ENCODE measurements around the gene CAMKMT. TPM values are rescaled to one million over a fixed set of nuclear protein-coding genes. Genes with fewer than 3 reads are reported as not detected.
A peak's percentile ranks its signal among the peaks of the same experiment; 100 is the strongest.
"Not testable (repeated sequence)": the region's sequence is repeated elsewhere in the genome, so short reads cannot be mapped to it uniquely, and the experiment has no call there.

CAMKMT gene
- total and polyA plus RNA-seq, 8 donors = 1.4 to 27.4 (median 6.2) TPM

DNA sequence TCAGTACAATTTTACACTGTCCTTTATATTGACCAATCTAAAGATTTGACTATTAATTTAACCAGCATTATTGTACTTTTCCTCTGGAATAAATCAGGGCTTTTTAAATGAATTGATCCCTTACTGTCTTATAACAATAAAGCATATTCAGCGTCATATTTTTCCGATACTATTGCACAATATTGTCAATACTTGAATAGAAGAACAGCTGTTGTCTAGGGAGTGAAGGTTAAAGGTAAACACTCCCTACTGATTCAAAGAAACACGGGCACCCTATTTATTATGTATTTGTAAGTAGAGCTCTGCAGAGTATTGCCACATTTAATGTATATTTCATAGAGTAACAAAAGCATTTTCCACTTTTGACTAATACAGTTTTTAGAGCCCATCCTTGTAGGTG lies 134.4 kb downstream of the CAMKMT start:
- H3K4me1 ChIP-seq = no peaks in the 10 kb centered on the region
- no peak for DNase-seq
- no peaks in the 10 kb centered on the region for H3K9me3 ChIP-seq
- 83 to 94% (median 86%) methylated on average over 3 of the region's 3 CpGs for WGBS, 5 donors
- no peak overlapping the region for H3K4me3 ChIP-seq
- no peak overlapping the region for H3K27ac ChIP-seq
- H3K36me3 ChIP-seq = no peaks in the 10 kb centered on the region
- no peaks in the 10 kb centered on the region for H3K27me3 ChIP-seq
- intact Hi-C loops (cut with DNase I; ENCODE audit: low total_unique reads) = no loop called here
- no peak for TF ChIP-seq POLR2AphosphoS5 (IDR thresholded peaks at IDR 0.05)
- TF ChIP-seq, protein P1, sequence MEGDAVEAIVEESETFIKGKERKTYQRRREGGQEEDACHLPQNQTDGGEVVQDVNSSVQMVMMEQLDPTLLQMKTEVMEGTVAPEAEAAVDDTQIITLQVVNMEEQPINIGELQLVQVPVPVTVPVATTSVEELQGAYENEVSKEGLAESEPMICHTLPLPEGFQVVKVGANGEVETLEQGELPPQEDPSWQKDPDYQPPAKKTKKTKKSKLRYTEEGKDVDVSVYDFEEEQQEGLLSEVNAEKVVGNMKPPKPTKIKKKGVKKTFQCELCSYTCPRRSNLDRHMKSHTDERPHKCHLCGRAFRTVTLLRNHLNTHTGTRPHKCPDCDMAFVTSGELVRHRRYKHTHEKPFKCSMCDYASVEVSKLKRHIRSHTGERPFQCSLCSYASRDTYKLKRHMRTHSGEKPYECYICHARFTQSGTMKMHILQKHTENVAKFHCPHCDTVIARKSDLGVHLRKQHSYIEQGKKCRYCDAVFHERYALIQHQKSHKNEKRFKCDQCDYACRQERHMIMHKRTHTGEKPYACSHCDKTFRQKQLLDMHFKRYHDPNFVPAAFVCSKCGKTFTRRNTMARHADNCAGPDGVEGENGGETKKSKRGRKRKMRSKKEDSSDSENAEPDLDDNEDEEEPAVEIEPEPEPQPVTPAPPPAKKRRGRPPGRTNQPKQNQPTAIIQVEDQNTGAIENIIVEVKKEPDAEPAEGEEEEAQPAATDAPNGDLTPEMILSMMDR (IDR thresholded peaks at IDR 0.05) = no peak
- no peak for TF ChIP-seq EP300 (IDR thresholded peaks at IDR 0.05)
- TF ChIP-seq POLR2A (IDR thresholded peaks at IDR 0.05) = no peak

DNA sequence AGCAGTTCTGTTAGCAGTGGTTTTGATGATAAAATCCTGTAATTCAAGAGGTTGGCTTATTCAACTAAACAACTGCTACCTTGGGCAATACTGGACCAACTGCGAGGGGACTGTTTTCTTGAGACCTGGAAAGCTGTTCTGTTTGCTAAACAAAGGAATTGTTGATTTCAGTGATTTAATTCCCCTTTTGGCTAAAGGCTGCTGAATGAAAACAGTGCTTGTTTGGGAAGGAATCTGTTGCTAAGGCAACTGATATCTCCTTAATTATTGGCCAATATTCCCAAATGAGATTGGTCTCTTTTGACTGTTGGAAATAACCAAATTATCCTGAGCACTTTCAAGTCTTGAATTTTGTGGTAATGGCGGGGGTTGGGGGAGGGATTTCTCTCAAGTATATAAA lies 136.8 kb downstream of the CAMKMT start:
- Histone ChIP-seq H3K4me3 (no peak overlapping the region), H3K4me1 (no peaks in the 10 kb centered on the region), H3K27me3 (no peaks in the 10 kb centered on the region), H3K36me3 (no peaks in the 10 kb centered on the region), H3K27ac (no peak overlapping the region), H3K9me3 (no peaks in the 10 kb centered on the region)
- WGBS, 5 donors = 65 to 81% (median 69%) methylated on average over 2 of the region's 2 CpGs
- intact Hi-C loops (cut with DNase I; ENCODE audit: low total_unique reads) = no loop called here
- peak in 1 of 2 donors; percentile 17 for DNase-seq
- TF ChIP-seq POLR2AphosphoS5 (IDR thresholded peaks at IDR 0.05) (no peak), POLR2A (IDR thresholded peaks at IDR 0.05) (no peak), EP300 (IDR thresholded peaks at IDR 0.05) (no peak)
- TF ChIP-seq, protein P1 (IDR thresholded peaks at IDR 0.05) = no peak

DNA sequence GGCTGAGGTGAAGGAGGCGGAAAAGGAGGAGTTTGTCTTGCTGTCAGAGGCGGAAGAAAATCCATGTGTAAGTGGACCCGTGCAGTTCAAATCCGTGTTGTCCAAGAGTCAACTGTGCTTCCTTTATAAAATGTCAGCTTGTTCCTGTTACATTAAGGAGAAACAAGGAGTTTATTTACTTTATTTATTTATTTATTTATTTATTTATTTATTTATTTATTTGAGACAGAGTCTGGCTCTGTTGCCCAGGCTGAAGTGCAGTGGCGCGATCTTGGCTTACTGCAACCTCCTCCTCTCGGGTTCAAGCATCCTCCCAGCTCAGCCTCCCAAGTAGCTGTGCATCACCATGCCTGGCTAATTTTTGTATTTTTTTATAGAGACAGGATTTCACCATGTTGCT lies 143.9 kb downstream of the CAMKMT start:
- H3K4me3 ChIP-seq; H3K27ac ChIP-seq; H3K4me1 ChIP-seq; H3K9me3 ChIP-seq; intact Hi-C loops (cut with DNase I; ENCODE audit: low total_unique reads); H3K27me3 ChIP-seq; H3K36me3 ChIP-seq; DNase-seq: not testable (repeated sequence)
- WGBS, 5 donors = 97 to 98% (median 97%) methylated on average over 7 of the region's 7 CpGs

DNA sequence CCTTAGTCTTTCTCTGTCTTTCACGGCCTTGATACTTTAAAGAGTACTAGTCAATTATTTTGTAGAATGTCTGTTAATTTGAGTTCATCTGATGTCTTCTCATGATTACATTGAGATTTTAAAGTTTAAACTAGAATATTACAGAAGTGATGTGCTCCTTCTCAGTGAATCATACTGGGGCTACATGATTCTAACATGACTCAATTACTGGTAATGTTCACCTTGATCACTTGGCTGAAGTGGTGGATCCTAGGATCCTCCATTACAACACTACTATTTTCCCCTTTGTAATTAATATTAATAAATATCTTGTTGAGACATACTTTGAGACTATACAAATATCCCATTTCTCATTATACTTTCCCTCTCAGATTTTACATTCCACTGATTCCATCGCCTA lies 148.5 kb downstream of the CAMKMT start:
- H3K4me1 ChIP-seq = no peaks in the 10 kb centered on the region
- no peak overlapping the region for H3K27ac ChIP-seq
- no peaks in the 10 kb centered on the region for H3K9me3 ChIP-seq
- no peaks in the 10 kb centered on the region for H3K36me3 ChIP-seq
- H3K27me3 ChIP-seq = no peaks in the 10 kb centered on the region
- intact Hi-C loops (cut with DNase I; ENCODE audit: low total_unique reads) = no loop called here
- no peak for TF ChIP-seq POLR2AphosphoS5 (IDR thresholded peaks at IDR 0.05)
- no peak for TF ChIP-seq POLR2A (IDR thresholded peaks at IDR 0.05)
- TF ChIP-seq, protein P1 (IDR thresholded peaks at IDR 0.05) = no peak
- no peak for TF ChIP-seq EP300 (IDR thresholded peaks at IDR 0.05)
- DNase-seq = no peak
- no peak overlapping the region for H3K4me3 ChIP-seq
- 97 to 100% (median 98%) methylated on average over 2 of the region's 2 CpGs for WGBS, 5 donors

DNA sequence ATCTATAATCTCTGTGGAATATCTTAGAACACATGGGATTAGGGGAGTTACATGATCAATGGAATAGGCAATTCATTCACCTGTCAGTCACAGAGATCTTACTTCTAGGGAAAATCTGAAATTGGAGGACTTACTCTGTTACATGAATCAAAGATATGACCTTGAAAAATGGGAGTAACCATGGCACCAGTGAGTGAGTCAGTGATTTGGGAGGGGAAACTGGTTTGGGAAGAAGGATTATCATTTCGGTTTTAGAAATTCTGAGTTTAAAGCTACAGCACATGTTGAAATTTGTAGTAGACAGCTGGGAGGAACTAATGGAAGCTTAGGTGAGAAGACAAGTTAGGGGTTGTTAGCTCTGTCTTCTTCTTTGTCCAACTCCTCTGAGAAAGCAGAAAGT lies 153.7 kb downstream of the CAMKMT start:
- 59 to 81% (median 63%) methylated on average over 1 of the region's 1 CpG for WGBS, 5 donors
- Histone ChIP-seq H3K27ac (no peak overlapping the region), H3K27me3 (no peaks in the 10 kb centered on the region), H3K9me3 (peaks cover 0 to 5% (median 2%) of the 10 kb centered on the region in 4 donors), H3K36me3 (no peaks in the 10 kb centered on the region), H3K4me1 (no peaks in the 10 kb centered on the region), H3K4me3 (no peak overlapping the region)
- no peak for TF ChIP-seq POLR2AphosphoS5 (IDR thresholded peaks at IDR 0.05)
- TF ChIP-seq, protein P1 (IDR thresholded peaks at IDR 0.05) = no peak
- no peak for TF ChIP-seq POLR2A (IDR thresholded peaks at IDR 0.05)
- no peak for TF ChIP-seq EP300 (IDR thresholded peaks at IDR 0.05)
- no peak for DNase-seq
- intact Hi-C loops (cut with DNase I; ENCODE audit: low total_unique reads) = no loop called here
